Measurements from ENCODE around the gene RTP2. TPM values are rescaled to one million over a fixed set of nuclear protein-coding genes. Genes with fewer than 3 reads are reported as not detected.

The RTP2 gene
- total and polyA plus RNA-seq, 2 of the 4 experiments (the other 2 are of a cell fraction), result not detected

DNA sequence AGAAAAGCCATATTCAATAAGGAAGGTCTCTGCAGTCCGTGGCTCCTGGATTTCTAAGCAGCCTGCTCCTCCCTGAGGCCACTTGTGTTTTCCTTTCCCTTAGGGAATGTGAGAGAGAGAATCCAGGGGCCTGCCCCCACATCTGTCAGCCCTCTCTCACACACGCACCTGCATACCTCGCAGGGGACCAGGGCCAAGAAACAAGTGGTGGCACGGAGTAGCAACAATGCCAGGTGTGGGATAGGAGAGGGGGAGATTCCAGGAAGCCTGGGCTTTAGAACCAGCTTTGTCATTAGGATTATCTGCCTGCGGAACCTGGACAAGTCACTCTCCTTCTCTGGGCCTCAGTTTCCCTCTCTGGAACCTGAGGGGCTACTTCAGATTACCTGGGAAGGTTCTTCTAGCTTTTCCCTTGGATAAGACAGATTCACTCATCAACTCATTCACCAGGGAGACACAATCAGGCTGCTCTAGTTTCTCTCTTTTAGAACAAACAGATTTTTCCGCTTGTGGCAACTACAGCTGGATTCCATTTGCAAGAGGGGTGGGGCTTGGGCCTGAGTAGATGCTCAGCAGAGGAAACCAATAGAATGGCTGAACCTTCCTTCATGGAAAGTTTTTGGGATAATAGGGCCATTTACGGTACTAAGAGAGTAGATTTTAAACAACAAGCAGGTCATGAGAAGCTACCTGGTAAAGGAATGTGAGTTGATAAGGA lies 23.5 kb upstream of the RTP2 start:
- Histone ChIP-seq H3K14ac (replicated peaks; ENCODE audit: low read depth, low read length) (no peak overlapping the region), H2BK120ac (ENCODE audit: low read depth, low read length) (no peak overlapping the region), H3K4ac (ENCODE audit: low read depth, low read length) (no peak overlapping the region), H4K91ac (ENCODE audit: insufficient read depth, low read depth, low read length) (no peak overlapping the region), H3K56ac (ENCODE audit: extremely low read depth, insufficient read depth, low read length) (no peak overlapping the region), H3K23ac (ENCODE audit: low read depth, low read length) (no peak overlapping the region), H4K20me1 (ENCODE audit: insufficient read depth, low read length) (peaks cover 6% of the 10 kb centered on the region), H2AFZ (replicated peaks; ENCODE audit: low read length, poor library complexity) (no peak overlapping the region), H2AK5ac (ENCODE audit: low read depth, low read length) (no peak overlapping the region), H3K4me1 (ENCODE audit: control insufficient read depth, insufficient read depth, low read length) (no peaks in the 10 kb centered on the region), H3K27me3 (ENCODE audit: control insufficient read depth, insufficient read depth, low read length) (no peaks in the 10 kb centered on the region), H3K79me1 (ENCODE audit: low read depth in 1 of 2, low read length in 2 of 2) (peaks cover 8 to 15% of the 10 kb centered on the region in 2 experiments), H4K8ac (ENCODE audit: low read depth in 2 of 2, low read length in 2 of 2) (no peak overlapping the region), H4K5ac (ENCODE audit: low read depth, low read length) (no peak overlapping the region), H3K18ac (ENCODE audit: low read depth, low read length) (no peak overlapping the region), H3K9ac (ENCODE audit: low read depth, low read length) (no peak overlapping the region), H3K4me2 (ENCODE audit: low read depth, low read length) (no peak overlapping the region), H2BK15ac (ENCODE audit: low read depth, low read length) (no peak overlapping the region), H2AK9ac (replicated peaks; ENCODE audit: low read depth, low read length, poor library complexity) (no peak overlapping the region), H3K4me3 (ENCODE audit: insufficient read depth, low read depth, low read length) (no peak overlapping the region), H3K27ac (ENCODE audit: insufficient read depth, low read length) (no peak overlapping the region), H3K9me1 (ENCODE audit: insufficient read depth, low read length) (peaks cover 5% of the 10 kb centered on the region; the same call in 1 of the 2 replicates), H2BK5ac (ENCODE audit: low read depth, low read length, poor library complexity, severe bottlenecking) (no peak overlapping the region), H3K9me3 (ENCODE audit: control insufficient read depth, insufficient read depth, low read length) (no peaks in the 10 kb centered on the region), H3K36me3 (ENCODE audit: control insufficient read depth, insufficient read depth, low read length) (peaks cover 83% of the 10 kb centered on the region), H2BK20ac (ENCODE audit: low read depth, low read length) (no peak overlapping the region)
- DNase-seq (no peak), ATAC-seq (ENCODE audit: low read depth) (no peak)
- TF ChIP-seq MAFK (IDR thresholded peaks at IDR 0.05; ENCODE audit: low read depth, low read length) (no peak), RCOR1 (IDR thresholded peaks at IDR 0.05; ENCODE audit: insufficient replicate concordance, low read length) (no peak), NFE2L2 (IDR thresholded peaks at IDR 0.05; ENCODE audit: low read depth, low read length) (no peak), SMC3 (IDR thresholded peaks at IDR 0.05; ENCODE audit: low read depth, low read length) (no peak), FOS (IDR thresholded peaks at IDR 0.05; ENCODE audit: low read depth, low read length) (no peak), RAD21 (IDR thresholded peaks at IDR 0.05; ENCODE audit: low read length) (no peak), MAZ (IDR thresholded peaks at IDR 0.05; ENCODE audit: borderline replicate concordance, low read depth, low read length) (no peak), RFX5 (IDR thresholded peaks at IDR 0.05; ENCODE audit: low read depth, low read length) (no peak), BHLHE40 (IDR thresholded peaks at IDR 0.05; ENCODE audit: low read depth, low read length) (no peak)
- TF ChIP-seq, protein P1, sequence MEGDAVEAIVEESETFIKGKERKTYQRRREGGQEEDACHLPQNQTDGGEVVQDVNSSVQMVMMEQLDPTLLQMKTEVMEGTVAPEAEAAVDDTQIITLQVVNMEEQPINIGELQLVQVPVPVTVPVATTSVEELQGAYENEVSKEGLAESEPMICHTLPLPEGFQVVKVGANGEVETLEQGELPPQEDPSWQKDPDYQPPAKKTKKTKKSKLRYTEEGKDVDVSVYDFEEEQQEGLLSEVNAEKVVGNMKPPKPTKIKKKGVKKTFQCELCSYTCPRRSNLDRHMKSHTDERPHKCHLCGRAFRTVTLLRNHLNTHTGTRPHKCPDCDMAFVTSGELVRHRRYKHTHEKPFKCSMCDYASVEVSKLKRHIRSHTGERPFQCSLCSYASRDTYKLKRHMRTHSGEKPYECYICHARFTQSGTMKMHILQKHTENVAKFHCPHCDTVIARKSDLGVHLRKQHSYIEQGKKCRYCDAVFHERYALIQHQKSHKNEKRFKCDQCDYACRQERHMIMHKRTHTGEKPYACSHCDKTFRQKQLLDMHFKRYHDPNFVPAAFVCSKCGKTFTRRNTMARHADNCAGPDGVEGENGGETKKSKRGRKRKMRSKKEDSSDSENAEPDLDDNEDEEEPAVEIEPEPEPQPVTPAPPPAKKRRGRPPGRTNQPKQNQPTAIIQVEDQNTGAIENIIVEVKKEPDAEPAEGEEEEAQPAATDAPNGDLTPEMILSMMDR (conservative IDR thresholded peaks at IDR 0.05; ENCODE audit: low read depth, low read length), result no peak
- TF ChIP-seq, protein P2, sequence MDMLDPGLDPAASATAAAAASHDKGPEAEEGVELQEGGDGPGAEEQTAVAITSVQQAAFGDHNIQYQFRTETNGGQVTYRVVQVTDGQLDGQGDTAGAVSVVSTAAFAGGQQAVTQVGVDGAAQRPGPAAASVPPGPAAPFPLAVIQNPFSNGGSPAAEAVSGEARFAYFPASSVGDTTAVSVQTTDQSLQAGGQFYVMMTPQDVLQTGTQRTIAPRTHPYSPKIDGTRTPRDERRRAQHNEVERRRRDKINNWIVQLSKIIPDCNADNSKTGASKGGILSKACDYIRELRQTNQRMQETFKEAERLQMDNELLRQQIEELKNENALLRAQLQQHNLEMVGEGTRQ (IDR thresholded peaks at IDR 0.05; ENCODE audit: low read depth, low read length), result no peak
- POLR2A ChIA-PET (ENCODE audit: unreplicated experiment), result interaction anchor here (0.6 kb wide), 2 partner anchors 11 to 911 kb away, joined by 3 to 16 read pairs; no protein-coding TSS in a partner anchor
- 100% methylated on average over 1 of the region's 7 CpGs; no CpG with 5 or more reads in 1 of the 2 experiments for WGBS, 2 experiments (ENCODE audit: extremely low coverage in 2 of 2, insufficient read length in 1 of 2)
- in situ Hi-C loops (cut with MboI; ENCODE audit: low sequenced_read_pairs), result loop anchor here (25.0 kb wide), 4 partner anchors 686 to 1036 kb away; no protein-coding TSS in a partner anchor
- BruUV-seq (replicated peaks), result no TSS peak
- dilution Hi-C loops (cut with HindIII; ENCODE audit: low sequenced_read_pairs, unreplicated experiment), result loop anchor here (25.0 kb wide), 1 partner anchor 586 kb away; no protein-coding TSS in a partner anchor
- intact Hi-C loops (cut with micrococcal nuclease), result no loop called here
- CTCF ChIA-PET, result no interaction called here
